RWPE1 (cell line): ENCODE results near the gene CRTC3.
A peak's percentile ranks its signal among the peaks of the same experiment; 100 is the strongest.

Experiments
- CTCF ChIA-PET: fragments of 350-600 bp; sonication (Branson Sonifier 250); formaldehyde crosslinking; extraction: SDS; loops from one replicate; lab custom pipeline; 2021; lab: Yijun Ruan, JAX
- POLR2A ChIA-PET: fragments of 400-600 bp; formaldehyde crosslinking; extraction: SDS; loops from one replicate; lab custom pipeline; 2020; ENCODE audit warnings: antibody characterized with exemption; ENCODE audit not compliant: low non-redundant PET; lab: Yijun Ruan, JAX
- DNase-seq: peaks from one replicate; pipeline ENCODE4 v3.0.0; 2012; ENCODE audit warnings: low spot score
- H3K27ac ChIP-seq: fragments of 450-650 bp; 2 replicates; pipeline ENCODE4 v1.5.1; 2017
- CTCF ChIP-seq: fragments of 450-650 bp; conservative IDR thresholded peaks from 2 replicates; pipeline ENCODE4 v1.5.1; 2017; ENCODE audit warnings: low read depth, mild to moderate bottlenecking

Gene CRTC3

DNA sequence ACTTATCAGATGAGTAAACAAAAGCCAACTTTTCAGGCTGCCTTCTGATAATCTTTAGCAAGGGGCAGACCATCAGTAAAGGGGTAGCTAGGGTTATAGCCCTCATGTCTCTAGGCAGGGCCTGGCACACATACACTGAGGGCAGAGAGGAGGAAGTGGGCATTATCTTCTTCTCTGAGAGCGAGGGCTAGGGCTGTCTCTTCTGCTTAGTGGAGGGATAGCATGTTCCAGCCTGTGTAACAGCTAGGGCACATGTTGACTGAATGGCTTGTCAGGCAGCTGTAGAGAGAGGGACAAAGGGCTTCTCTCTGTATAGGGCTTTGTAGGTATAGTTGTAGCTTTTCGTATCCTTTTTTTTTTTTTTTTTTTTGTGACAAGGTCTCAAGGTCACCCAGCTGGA is 17.8 kb downstream of the CRTC3 start:
- CTCF ChIA-PET = no interaction called here
- POLR2A ChIA-PET = no interaction called here
- DNase-seq = no peak
- TF ChIP-seq CTCF = no peak
- H3K27ac ChIP-seq = no peak overlapping the region

DNA sequence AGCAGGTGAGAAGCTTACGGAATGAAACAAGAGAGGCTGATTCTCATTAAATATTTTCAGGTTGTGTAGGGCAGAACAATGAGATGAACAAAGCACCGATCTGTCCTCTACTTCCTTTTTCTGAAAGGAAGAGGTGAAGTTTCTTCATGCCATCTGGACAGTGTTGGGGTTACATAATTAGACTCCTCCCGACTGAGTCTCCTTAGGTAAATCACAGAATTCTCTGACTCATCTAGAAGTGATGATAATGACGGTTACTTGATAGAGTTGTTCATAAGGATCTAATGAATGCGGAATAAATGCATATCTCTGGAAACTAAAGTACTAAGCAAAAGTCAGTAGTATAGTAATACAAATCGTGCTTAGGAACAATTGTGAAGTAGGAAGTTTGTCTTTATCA is 21.2 kb downstream of the CRTC3 start:
- POLR2A ChIA-PET = no interaction called here
- peak; percentile 18 for DNase-seq
- no peak overlapping the region for H3K27ac ChIP-seq
- TF ChIP-seq CTCF = no peak
- CTCF ChIA-PET = interaction anchor here (0.6 to 0.7 kb wide), 2 partner anchors 167 to 581 kb away, joined by 3 to 4 read pairs; no protein-coding TSS in a partner anchor

GRCh38 chr15:90552162-90552928 is 22.6 kb downstream of the CRTC3 start:
- DNase-seq = no peak
- POLR2A ChIA-PET = no interaction called here
- CTCF ChIA-PET = no interaction called here
- no peak overlapping the region for H3K27ac ChIP-seq
- TF ChIP-seq CTCF = no peak

GRCh38 chr15:90552929-90553211 is 23.1 kb downstream of the CRTC3 start:
- POLR2A ChIA-PET = no interaction called here
- CTCF ChIA-PET = no interaction called here

DNA sequence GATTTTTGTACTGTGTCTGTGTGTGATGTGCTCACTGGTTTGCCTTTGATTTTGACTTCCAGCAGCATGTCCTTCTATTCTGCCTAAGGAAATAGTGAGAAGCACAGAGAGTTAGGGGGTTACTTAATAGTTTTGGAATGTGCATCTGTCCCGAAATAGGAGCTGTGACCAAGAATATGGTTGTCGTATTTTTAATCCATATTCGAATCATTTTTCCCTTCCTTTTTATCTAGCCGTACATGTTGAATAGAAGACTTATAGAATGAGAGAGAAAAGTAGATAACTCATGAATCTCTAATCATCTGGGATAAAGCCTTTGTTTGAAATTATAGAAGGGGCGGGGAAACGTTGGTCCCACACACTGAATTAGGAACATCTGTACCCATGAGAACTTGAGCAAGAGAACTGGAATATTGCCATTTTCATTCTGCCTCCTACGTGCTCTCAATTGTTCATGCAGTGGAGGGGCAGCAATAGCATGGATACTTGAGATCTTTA is 23.6 kb downstream of the CRTC3 start:
- no peak for TF ChIP-seq CTCF
- ChIA-PET POLR2A (no interaction called here), CTCF (no interaction called here)
- DNase-seq = no peak
- no peak overlapping the region for H3K27ac ChIP-seq

More at GRCh38 chr15:90552929-90553211, 23.1 kb downstream of the CRTC3 start:
- DNase-seq = no peak
- H3K27ac ChIP-seq = no peak overlapping the region
- TF ChIP-seq CTCF = no peak

GRCh38 chr15:90557186-90558084 is 27.7 kb downstream of the CRTC3 start:
- no peak for DNase-seq
- peak overlapping the region; percentile 38 for H3K27ac ChIP-seq
- POLR2A ChIA-PET = no interaction called here
- CTCF ChIA-PET = interaction anchor here (0.6 to 0.7 kb wide), 3 partner anchors 15 to 45 kb away, joined by 3 to 4 read pairs (median 3); no protein-coding TSS in a partner anchor
- TF ChIP-seq CTCF = no peak
